SK-N-SH treated with all-trans-retinoic acid at 6 μM for 48 hours (cell line): ENCODE results near the gene DPY19L3.

Experiments used
- BACH2 ChIP-seq: fragments of 250-450 bp; sonication (Bioruptor Pico); IDR thresholded peaks from 2 replicates; pipeline ENCODE4 v1.9.0; 2021; ENCODE audit warnings: mild to moderate bottlenecking, borderline replicate concordance
- ESRRG ChIP-seq: fragments of 250-450 bp; sonication (Bioruptor Pico); IDR thresholded peaks from 2 replicates; pipeline ENCODE4 v1.6.1; 2021; ENCODE audit warnings: mild to moderate bottlenecking
- GLIS3 ChIP-seq: fragments of 250-450 bp; sonication (Bioruptor Pico); IDR thresholded peaks from 2 replicates; pipeline ENCODE4 v1.5.0; 2020; ENCODE audit warnings: mild to moderate bottlenecking, moderate library complexity
- ISL1 ChIP-seq: fragments of 250-450 bp; sonication (Bioruptor Pico); IDR thresholded peaks from 2 replicates; pipeline ENCODE4 v2.1.2; 2022; ENCODE audit warnings: mild to moderate bottlenecking, moderate library complexity
- PPARA ChIP-seq: fragments of 250-450 bp; sonication (Bioruptor Pico); IDR thresholded peaks from 2 replicates; pipeline ENCODE4 v1.5.0; 2020; ENCODE audit warnings: mild to moderate bottlenecking, borderline replicate concordance
- RARB ChIP-seq: fragments of 250-450 bp; sonication (Bioruptor Pico); IDR thresholded peaks from 2 replicates; pipeline ENCODE4 v1.8.0; 2021; ENCODE audit warnings: mild to moderate bottlenecking, moderate library complexity
- SNAI2 ChIP-seq: fragments of 250-450 bp; sonication (Bioruptor Pico); IDR thresholded peaks from 2 replicates; pipeline ENCODE4 v1.5.0; 2020; ENCODE audit warnings: mild to moderate bottlenecking, moderate library complexity
- ZFP3 ChIP-seq: fragments of 250-450 bp; sonication (Bioruptor Pico); IDR thresholded peaks from 2 replicates; pipeline ENCODE4 v1.5.0; 2020; ENCODE audit warnings: mild to moderate bottlenecking, moderate library complexity
- ZFP30 ChIP-seq: fragments of 450-650 bp; formaldehyde crosslinking; IDR thresholded peaks from 2 replicates; pipeline ENCODE4 v1.5.0; 2022; ENCODE audit warnings: mild to moderate bottlenecking, moderate library complexity
- ZNF70 ChIP-seq: fragments of 450-650 bp; formaldehyde crosslinking; IDR thresholded peaks from 2 replicates; pipeline ENCODE4 v1.5.0; 2020; ENCODE audit warnings: mild to moderate bottlenecking, moderate library complexity
- ZNF8 ChIP-seq: fragments of 450-650 bp; formaldehyde crosslinking; IDR thresholded peaks from 2 replicates; pipeline ENCODE4 v1.5.0; 2020; ENCODE audit warnings: mild to moderate bottlenecking, moderate library complexity
- TF ChIP-seq, protein P1 (sequence below): fragments of 250-450 bp; sonication (Bioruptor Pico); IDR thresholded peaks from 2 replicates; pipeline ENCODE4 v1.5.0; 2020; ENCODE audit warnings: mild to moderate bottlenecking, moderate library complexity

DNA sequence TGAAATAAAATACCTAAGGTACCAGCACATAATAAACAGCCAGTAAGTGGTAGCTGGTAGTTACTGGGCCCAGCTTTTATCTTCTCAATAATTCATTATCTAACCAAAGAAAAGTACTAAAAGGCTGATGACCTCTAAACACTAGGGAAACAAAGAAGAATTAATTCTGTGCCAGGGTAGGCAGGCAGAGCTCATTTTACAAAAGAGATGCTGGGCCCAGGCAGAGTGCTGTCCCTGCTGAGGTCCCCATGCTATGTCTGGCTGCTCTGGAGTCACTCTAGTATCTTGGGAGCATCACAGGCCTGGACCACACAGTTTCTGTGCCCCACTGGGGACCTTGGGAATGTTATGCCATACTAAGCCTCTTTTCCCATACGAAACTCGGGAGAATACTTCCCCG lies 41.9 kb upstream of the DPY19L3 start:
- TF ChIP-seq BACH2: no peak
- no peak for TF ChIP-seq PPARA
- no peak for TF ChIP-seq ZFP3 (CRISPR knock-in tag)
- TF ChIP-seq ZNF70 (CRISPR knock-in tag): no peak
- TF ChIP-seq SNAI2: no peak
- TF ChIP-seq ZFP30 (CRISPR knock-in tag): no peak
- TF ChIP-seq, protein P1, sequence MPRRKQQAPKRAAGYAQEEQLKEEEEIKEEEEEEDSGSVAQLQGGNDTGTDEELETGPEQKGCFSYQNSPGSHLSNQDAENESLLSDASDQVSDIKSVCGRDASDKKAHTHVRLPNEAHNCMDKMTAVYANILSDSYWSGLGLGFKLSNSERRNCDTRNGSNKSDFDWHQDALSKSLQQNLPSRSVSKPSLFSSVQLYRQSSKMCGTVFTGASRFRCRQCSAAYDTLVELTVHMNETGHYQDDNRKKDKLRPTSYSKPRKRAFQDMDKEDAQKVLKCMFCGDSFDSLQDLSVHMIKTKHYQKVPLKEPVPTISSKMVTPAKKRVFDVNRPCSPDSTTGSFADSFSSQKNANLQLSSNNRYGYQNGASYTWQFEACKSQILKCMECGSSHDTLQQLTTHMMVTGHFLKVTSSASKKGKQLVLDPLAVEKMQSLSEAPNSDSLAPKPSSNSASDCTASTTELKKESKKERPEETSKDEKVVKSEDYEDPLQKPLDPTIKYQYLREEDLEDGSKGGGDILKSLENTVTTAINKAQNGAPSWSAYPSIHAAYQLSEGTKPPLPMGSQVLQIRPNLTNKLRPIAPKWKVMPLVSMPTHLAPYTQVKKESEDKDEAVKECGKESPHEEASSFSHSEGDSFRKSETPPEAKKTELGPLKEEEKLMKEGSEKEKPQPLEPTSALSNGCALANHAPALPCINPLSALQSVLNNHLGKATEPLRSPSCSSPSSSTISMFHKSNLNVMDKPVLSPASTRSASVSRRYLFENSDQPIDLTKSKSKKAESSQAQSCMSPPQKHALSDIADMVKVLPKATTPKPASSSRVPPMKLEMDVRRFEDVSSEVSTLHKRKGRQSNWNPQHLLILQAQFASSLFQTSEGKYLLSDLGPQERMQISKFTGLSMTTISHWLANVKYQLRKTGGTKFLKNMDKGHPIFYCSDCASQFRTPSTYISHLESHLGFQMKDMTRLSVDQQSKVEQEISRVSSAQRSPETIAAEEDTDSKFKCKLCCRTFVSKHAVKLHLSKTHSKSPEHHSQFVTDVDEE (CRISPR knock-in tag): no peak
- TF ChIP-seq RARB (CRISPR knock-in tag): no peak
- TF ChIP-seq ISL1: no peak
- TF ChIP-seq ZNF8 (CRISPR knock-in tag): no peak
- no peak for TF ChIP-seq GLIS3
- no peak for TF ChIP-seq ESRRG (CRISPR knock-in tag)
